IPS-NIHi7 (cell line): ENCODE data around the gene TAGLN2.
"Not testable (repeated sequence)": the region's sequence is repeated elsewhere in the genome, so short reads cannot be mapped to it uniquely, and the experiment has no call there.

Experiments used
- DNase-seq: peaks from one replicate; pipeline ENCODE4 v3.0.0; 2012; ENCODE audit warnings: mixed read lengths; ENCODE audit errors: extremely low spot score

TAGLN2 gene

GRCh38 chr1:159921700-159922504 is 3.4 kb downstream of the TAGLN2 start:
- DNase-seq = no peak

GRCh38 chr1:159921251-159921650 is 4.1 kb downstream of the TAGLN2 start:
- no peak for DNase-seq

- no peak for DNase-seq
Measured at GRCh38 chr1:159920651-159921050, 4.7 kb downstream of the TAGLN2 start.

GRCh38 chr1:159920202-159920601 is 5.1 kb downstream of the TAGLN2 start:
- DNase-seq = no peak

GRCh38 chr1:159919236-159919865 is 6.0 kb downstream of the TAGLN2 start:
- DNase-seq = no peak

GRCh38 chr1:159918352-159919200 is 6.7 kb downstream of the TAGLN2 start:
- DNase-seq = no peak

- no peak for DNase-seq
Measured at GRCh38 chr1:159917533-159918351, 7.6 kb downstream of the TAGLN2 start.

- peak; percentile 52 for DNase-seq
Measured at GRCh38 chr1:159916242-159917051, 8.9 kb downstream of the TAGLN2 start.

- no peak for DNase-seq
Measured at GRCh38 chr1:159915571-159916241, 9.6 kb downstream of the TAGLN2 start.

GRCh38 chr1:159914252-159915018 is 10.9 kb downstream of the TAGLN2 start:
- DNase-seq = no peak

- no peak for DNase-seq
Measured at GRCh38 chr1:159913451-159914192, 11.7 kb downstream of the TAGLN2 start.

GRCh38 chr1:159911326-159912070 is 13.8 kb downstream of the TAGLN2 start:
- no peak for DNase-seq

GRCh38 chr1:159908031-159908940 is 17.0 kb downstream of the TAGLN2 start:
- no peak for DNase-seq

GRCh38 chr1:159906960-159907359 is 18.3 kb downstream of the TAGLN2 start:
- no peak for DNase-seq

GRCh38 chr1:159904036-159904435 is 21.3 kb downstream of the TAGLN2 start:
- not testable (repeated sequence) for DNase-seq

GRCh38 chr1:159902541-159902940 is 22.8 kb downstream of the TAGLN2 start:
- no peak for DNase-seq
